Activated effector memory CD4-positive, alpha-beta T cell treated with Interleukin-2 at 50 U/mL for 16 hours (primary cell): ENCODE measurements around the gene RBM5.
"Not testable (repeated sequence)": the region's sequence is repeated elsewhere in the genome, so short reads cannot be mapped to it uniquely, and the experiment has no call there.

Experiments used
- DNase-seq: peaks from one replicate; pipeline ENCODE4 v3.0.0-alpha.2; 2020

RBM5 gene

DNA sequence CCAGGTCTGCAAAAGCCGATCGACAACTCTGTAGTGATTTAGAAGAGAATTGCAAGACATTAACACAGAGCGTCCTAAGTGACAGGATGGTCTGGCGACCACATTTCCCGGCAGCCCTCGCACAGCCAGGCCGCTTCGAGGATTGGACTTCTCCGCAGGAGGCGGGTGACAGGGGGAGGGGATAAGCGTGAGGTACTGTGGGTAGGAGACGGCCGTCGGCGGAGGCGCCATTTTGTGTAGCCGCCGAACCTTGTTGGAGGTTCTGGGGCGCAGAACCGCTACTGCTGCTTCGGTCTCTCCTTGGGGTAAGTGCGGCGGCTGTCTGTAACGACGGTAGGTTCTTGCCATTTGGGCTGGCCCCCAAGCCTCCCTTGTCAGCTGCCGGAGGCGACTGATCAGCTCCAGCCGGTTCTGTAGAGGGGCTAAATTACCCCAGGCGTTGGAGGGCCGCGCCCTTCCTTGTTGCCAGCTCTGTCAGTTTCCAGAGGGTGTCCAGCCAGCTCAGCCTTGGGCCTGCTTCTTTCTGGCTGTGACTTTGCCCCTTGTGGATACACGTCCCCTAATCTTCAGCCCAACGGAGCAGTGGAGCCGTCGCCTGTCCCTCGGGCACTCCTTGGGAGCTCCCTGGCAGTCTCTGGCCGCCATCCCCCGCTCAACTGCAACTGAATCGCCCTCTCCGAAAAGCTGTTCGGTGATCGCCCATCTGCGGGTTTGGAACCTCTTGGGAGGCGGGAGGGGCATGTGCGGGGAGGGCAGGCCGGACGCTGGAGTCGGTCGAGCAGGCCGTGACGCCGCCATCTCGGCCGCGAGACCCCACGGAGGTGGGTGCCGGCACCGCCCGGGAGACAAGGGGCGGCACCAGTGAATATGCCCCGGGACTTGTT is at the start of gene RBM5:
Gene RBM5, plus strand, starts transcription at position 195 of the 884 bp plus-strand sequence. CDS start 1,516 bp downstream, outside the sequence.
- peak; percentile 89 for DNase-seq

DNA sequence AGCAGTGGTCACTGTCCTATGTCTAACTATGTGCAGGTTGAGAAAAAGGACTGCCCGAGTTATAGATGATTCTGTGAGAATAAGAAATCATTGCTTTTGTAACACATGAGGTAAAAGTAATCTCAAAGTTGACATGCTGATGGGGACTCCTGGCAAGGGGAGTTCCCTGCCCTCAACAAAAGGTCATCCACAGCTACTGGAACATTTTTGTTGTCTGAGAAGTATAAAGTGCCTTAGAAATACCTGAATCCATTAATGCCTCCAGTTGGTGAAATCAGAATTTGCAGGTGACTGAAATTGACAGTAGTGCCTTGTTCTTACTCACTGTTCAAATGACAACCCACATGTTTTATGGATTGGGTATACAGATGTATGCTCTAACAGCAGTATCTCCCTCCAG is 43.7 kb upstream of the RBM5 start:
- DNase-seq = no peak

DNA sequence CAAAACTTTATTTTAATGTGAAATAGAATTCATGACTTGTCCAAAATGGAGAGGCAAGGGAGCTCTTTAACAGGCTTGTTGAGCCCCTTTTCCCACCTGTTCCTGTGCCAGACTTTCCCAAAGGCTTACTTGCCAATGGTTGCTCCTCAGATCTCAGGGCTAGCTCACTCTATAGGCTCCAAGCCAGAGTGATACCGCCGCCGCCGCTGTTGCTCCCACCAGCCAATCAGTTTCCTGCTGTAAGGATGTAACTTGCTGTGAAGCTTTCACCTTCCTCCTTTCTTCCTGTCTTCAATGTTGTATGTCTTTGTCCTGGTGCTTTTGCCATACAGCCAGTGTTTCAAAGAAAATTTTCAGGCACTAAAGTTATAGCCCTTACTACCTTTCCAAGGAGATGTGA is 41.3 kb upstream of the RBM5 start:
- DNase-seq = no peak

DNA sequence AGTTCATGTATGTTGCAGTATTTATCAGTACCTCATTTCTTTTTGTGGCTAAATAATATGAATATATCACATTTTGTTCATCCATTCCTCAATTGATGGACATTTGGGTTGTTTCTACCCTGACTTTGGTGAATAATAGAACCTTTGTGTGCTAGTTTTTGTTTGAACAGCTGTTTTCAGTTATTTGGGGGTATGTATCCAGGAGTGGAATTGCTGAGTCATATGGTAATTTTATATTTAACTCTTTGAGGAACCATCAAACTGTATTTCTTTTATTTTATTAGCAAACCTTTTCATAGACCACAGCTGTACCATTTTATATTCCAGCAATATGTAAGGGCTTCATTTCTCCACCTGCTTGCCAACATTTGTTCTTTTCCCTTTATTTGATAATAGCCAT is 38.4 kb upstream of the RBM5 start:
- no peak for DNase-seq

DNA sequence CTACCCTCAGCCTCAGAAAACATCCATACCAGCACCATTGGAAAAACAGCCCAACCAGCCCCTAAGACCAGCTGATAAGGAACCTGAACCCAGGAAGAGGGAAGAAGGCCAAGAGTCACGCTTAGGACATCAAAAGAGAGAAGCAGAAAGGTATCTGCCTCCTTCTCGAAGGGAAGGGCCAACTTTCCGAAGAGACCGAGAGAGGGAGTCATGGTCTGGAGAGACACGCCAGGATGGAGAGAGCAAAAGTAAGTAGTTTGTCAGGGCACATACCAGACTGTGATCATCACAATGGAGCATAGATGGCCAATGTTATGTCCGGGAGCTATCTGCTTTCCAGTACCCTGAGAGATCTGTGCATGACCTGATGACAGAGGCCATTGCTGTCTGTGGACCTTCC is 31.0 kb upstream of the RBM5 start:
- DNase-seq = no peak

DNA sequence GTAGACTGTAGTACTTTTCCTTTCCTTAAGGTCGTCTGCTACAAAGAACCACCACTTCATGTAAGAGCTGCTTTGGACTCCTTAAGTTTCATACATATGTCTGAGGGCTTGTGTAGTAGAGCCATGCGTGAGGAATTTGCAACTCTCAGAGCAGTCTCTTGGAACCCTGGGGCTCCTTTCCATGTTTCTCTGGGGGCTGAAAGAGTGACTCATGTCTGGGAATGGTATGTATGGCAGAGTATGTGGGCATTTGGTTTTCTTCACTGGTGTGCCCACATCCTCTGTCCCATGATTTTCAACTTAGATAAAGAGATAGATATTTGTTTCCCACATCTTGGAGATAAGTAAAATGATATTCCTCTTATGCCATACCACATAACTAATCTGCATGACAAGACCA is 20.6 kb upstream of the RBM5 start:
- DNase-seq = no peak

DNA sequence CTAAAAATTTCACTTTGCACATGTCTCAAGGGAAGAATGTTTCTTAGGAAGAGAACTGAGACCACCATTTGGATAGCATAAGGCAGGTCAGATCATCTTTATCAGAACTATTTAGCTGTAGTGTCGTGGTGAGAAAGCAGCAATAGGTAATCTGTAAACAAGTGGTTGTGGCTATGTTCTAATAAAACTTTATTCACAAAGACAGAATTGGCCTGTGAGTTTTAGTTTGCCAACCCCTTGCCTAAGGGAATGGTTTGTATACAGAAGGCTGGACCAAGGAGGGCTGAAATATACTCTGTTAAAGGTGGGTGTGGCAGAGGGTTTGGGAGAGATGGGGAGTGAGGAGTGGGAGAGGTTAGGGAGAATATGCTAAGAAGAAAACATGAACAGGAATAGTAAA is 10.6 kb upstream of the RBM5 start:
- DNase-seq = no peak

DNA sequence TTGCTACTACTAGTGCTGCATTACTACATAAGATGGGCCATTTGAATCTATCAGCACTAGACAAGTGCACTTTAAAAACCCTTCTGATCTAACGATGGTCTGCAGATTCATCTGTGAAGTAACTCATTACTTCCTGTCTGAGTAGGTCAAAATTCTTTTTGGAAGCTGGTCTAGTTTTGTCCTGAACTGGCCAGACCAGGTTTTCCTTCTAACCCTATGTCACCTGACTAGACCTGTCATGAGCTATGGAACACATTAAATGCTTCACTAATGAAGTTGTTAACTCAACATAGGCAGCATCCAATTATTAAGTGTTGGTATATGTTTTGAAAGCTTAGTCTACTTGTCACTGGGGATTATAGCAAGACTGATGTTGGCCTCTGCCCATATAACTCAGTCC is 10.1 kb upstream of the RBM5 start:
- DNase-seq = no peak

DNA sequence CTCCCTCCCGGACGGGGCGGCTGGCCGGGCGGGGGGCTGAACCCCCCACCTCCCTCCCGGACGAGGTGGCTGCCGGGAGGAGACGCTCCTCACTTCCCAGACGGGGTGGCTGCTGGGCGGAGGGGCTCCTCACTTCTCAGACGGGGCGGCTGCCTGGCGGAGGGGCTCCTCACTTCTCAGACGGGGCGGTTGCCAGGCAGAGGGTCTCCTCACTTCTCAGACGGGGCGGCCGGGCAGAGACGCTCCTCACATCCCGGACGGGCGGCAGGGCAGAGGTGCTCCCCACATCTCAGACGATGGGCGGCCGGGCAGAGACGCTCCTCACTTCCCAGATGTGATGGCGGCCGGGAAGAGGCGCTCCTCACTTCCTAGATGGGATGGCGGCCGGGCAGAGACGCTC is 3.8 kb upstream of the RBM5 start:
- DNase-seq = not testable (repeated sequence)

DNA sequence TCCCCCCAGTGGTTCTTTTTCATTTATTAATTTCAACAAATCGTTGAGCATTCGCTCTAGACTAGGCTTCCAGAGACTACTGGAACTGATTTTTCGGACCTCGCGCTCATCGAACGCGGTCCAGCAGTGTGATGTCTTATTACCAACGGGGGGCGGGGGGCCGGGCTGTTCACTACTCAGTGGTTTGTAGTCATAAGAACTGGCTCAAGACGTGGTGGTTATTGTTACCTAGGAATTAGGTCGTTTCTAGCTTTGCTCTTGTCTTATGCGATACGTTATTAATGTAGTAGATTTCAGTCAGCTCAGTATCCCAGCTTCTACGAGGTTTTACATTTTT is 858 bp downstream of the RBM5 start:
- DNase-seq = no peak

DNA sequence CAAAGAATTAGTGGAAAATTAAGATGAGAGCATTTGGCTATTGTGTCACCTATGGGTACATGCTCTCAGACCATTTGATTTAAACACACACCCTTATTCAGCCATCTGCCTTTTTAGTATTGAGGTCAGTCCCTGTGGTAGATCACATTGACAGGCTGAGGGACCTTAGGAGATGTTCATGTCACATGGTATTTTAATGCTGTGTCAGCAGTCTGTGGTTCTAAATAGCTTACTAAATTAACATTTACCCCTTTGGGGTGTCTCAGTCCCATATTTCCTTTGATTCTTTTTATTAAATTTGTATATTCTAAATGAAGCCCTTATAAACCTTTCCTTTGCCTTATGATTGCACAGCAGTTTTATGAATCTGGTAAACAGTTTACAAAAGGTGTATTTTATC is 2.3 kb downstream of the RBM5 start:
- no peak for DNase-seq

DNA sequence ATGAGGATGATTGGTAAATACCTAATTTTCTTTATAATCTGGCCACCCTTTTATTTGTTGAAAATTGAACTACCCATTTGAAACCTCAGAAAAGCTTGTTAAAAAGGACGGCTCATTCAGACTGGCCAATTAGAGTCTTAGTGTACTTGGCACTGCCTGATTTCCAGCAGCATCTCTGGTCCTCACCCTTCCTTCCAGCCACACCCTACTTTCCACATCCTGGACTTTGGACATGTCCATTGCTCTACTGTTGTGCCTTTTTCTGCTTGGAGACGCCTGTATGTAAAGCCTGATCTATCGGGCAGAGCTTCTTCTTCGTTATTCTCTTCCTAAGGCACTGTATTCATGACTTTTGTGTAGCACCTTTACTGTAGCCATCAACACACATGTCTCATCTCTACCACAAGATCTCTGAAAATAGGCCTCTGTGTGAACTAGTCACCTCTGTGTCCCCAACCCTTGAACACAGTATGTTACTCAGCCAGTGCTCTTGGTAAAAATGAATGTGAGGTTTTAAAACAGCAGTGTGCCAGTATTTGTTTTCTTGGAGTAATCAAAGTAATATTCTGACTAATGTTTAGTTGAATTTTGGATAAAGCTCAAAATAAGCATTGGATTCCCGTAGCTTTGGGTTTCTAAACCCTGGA is 6.8 kb downstream of the RBM5 start:
- no peak for DNase-seq

DNA sequence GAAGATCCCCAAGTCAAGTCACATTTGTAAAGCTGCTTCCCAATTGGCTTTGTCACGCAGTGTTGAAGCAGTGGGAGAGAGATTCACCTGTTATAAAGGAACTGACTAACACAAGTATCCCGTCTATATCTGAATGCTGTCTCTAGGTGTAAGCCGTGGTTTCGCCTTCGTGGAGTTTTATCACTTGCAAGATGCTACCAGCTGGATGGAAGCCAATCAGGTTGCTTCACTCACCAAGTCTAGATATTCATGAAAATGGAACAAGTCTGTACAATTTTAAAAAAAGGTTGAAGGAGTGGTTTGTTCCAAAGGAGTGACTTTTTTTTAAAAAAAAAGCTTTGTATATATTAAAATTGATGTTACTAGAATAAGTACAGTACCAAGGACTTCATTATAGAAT is 11.7 kb downstream of the RBM5 start:
- no peak for DNase-seq

DNA sequence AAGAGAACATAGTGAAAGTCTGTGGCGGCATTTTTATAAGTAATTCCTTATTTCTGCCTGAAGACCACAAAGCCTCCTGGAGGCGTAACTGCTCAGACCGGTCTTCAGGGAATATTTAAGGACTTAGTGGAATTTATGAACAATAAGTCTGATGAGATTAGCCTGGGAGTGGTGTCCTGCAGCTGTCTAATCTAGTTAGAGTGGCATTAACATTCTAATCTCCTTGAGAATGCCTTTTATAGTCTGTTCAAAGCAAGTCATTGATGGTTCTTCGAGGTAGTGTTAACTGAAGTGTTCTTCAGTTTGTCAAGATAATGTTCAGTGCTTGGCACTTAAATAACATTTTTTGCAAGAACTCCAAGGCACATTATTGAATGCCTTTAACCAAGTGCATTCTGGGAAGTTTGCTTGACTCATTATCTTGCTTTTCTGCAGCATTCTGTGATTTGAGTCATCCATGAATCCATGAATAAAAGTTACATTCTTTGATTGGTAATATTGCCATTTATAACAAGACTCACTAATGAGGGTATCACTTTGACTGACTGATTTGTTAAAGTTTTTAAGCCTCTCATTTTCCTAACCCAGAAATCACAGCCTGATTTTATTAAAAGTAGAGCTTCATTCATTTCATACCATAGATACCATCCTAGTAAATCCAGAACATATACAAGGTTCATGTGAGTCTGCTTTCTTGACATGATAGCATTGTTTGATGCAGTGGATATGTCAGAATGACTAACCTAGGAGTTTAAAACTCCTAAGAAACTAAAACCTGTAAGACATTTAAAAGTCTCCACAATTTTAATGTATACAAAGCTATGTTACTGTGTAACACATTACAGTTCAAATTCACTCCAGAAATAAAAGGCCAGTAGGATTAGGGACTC is 12.5 kb downstream of the RBM5 start:
- DNase-seq = no peak

DNA sequence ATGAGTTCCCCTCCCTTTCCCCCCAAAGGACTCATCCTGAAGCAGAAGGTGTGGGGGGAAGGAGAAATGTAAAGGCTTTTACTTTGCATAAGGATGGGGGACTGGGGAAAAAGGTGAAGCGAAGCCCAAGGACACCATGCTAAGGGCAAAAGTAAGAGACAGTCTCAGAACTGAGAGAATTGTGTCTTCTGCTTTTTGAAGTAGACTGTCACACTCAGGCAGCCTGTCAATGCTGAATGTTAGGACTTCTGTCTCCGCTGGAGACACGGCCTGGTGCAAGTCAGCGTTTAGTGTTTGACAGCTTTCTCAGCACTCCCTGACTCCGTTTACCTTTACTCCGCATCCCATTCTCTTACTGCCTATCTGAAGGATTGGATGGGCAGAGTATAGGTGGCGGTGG is 13.8 kb downstream of the RBM5 start:
- no peak for DNase-seq

DNA sequence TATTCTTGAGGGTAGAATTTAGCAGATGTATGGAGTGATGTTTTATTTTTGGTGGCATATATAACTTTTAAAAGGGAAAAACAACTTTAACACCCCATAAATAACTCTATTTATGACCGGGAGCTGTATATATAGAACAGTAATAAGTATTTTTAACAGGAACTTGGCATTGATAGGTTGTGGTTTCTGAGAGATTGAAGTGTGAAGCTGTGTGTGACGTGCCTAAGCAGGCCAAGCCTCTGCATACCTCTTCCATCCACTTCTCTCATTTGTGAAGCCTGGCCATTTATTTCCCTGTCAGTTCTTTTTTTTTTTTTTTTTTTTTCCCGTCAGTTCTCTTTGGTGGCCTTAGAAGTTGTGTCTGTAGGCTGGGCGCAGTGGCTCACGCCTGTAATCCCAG is 23.0 kb downstream of the RBM5 start:
- no peak for DNase-seq

DNA sequence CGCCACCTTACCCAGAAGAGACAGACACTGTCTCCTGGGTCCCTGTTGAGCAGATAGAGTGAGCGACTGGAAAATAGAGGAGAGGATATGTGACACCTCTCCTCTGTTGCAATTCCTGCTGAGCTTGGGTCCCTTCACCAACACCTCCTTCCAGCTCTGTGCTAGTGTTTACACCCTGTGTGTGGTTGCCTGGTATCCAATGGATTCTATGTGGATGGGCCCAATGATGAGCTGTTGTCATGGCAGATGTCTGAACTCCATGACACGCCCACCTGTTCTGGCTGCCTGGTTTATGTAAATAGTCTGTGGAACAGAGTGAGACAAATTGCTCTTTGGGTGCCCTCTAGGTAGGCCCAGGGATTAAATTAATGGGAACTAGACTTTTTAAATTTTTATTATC is 23.7 kb downstream of the RBM5 start:
- no peak for DNase-seq

DNA sequence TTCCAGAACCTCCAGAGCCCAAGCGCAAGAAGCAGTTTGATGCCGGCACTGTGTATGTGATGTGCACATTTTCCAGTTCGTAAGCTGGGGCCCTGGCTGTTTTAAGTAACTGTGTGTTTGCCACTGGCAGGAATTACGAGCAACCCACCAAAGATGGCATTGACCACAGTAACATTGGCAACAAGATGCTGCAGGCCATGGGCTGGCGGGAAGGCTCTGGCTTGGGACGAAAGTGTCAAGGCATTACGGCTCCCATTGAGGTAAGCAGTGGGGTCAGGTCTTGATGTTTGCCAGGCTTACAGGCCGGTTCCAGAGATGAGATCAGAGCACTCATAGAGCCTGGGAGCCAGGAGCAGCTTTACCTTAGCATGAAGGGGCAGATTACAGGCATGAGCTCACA is 28.4 kb downstream of the RBM5 start:
- DNase-seq = no peak

DNA sequence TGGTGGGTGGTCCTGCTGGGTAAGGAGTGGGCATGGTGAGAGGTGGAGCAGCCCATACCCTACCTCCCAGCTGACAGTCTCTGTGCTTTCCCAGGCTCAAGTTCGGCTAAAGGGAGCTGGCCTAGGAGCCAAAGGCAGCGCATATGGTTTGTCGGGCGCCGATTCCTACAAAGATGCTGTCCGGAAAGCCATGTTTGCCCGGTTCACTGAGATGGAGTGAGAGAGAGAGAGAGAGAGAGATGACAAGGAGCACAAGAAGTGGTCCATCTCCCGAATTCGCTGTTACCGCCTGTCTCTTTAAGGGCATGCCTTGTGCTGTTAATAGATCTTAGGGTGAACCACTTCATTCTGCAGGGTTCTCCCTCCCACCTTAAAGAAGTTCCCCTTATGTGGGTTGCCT is 29.5 kb downstream of the RBM5 start:
- no peak for DNase-seq

DNA sequence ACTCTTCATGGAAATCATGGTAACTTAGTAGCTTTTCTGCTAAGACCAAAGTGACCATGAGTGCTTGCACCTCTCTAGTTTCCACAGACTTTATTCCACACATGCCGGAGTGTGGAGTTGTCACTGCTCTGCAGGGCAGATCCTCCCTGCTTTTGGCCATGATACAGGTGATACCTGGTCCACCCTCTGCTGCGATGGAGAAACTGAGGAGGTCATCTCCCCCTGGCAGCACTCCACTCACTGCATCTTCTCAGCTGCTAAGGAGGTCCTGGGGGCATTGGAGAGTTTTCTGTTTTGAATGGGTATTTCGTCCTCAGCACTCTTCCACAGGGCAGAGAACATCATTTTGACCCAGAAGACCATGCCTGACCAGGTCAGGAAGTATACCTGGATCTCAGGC is 31.1 kb downstream of the RBM5 start:
- DNase-seq = no peak

DNA sequence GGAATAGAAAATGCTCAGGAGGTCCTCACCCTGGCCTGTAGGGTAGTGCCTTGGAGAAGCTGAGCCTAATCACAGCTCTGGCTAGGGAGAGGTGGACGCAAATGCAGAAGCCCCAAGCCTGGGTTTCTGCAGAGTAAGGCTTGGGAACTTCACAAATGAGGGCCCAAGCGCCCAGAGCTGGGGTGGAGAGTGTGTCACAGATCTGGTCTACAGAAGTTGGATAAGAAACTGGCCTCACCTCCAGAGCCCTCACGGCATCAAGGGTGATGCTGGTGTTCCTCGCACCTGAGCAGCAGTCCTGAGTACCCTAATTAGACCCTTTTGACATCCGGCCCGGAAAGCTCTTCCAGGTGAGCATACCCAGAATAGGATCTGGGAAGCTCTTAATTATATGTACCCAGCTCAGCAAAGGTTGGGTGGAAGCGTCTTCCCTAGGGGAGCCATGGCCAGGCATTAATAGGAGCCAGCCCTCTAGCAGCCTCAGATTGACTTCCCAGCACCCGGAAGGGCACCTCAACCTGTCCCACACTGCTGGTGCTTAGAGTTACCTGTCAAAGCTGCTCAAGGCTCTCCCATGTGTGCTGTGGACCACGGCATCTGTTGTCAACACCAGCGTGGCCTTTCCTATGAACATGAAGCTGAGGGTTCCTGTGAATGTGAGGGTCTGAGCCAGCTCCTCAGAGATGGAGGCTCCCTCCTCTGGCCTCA is 31.8 kb downstream of the RBM5 start:
- DNase-seq = no peak

DNA sequence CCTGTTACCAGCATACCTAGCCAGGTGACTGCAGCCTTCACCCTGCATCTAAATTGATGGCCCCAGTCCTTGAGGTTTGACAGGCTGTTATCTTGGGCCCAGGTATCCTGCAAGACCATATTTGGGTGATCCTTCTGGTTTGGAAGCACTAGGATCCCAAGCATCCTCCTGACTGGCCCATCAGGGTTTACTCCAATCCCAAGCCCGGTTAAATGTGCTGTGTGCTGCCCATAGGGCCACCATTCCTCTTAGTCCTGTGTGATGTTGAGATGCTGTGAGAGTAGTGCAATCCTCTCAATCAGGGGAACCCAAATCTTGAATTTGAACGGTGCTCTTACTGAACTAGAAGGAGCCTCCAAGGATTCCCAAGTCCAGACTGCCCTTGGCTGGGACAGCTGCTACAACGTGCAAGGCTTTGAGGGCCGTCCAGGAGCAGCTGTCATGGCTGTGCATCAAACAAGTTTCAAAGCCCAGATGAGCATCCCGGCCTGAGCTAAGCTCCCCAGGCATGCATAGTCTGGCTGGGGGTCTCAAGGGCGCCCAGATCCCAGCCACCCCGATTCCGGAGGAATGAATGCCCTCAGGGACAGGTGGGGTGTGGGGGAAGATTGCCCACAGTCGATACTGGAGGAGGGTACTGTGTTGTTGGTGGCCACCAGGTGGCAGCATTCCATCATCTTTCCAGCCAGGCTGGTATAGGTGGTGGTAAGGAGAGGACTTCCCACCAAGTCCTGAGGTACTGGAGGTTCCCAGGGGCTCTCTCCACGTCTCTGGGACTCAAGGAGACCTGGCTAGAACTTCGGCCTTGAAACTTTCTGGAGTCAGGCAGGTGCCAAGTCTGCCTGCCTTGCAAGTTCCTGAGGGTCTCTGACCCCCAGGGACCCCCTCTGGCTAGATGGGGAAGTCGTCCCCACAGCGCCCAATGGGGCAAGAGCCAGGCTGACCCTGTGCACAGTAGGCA is 32.6 kb downstream of the RBM5 start:
- peak; percentile 54 for DNase-seq
